Fibroblast of villous mesenchyme (primary cell): ENCODE results near the gene CYLD. TPM values are rescaled to one million over a fixed set of nuclear protein-coding genes. Genes with fewer than 3 reads are reported as not detected.

Experiments
- DNase-seq: peaks from one replicate; pipeline ENCODE4 v3.0.0-alpha.2; 2010; ENCODE audit warnings: low read depth
- H3K4me3 ChIP-seq: 2 replicates; pipeline ENCODE4 v1.5.1; 2011; ENCODE audit warnings: low read depth, mild to moderate bottlenecking, low read length
- total RNA-seq: library from RNA; depleted of rRNA; stranded (reverse); fragments of >200 nt; gene quantifications from 2 replicates; pipeline ENCODE4 v1.2.3, GENCODE V29; 2012
- TF ChIP-seq, protein P1 (sequence below): IDR thresholded peaks from 2 replicates; pipeline ENCODE4 v1.5.1; 2012; ENCODE audit warnings: low read depth, mild to moderate bottlenecking, low read length; ENCODE audit not compliant: insufficient read depth

The CYLD gene
- total RNA-seq, 1 donor, result 67.8 TPM

DNA sequence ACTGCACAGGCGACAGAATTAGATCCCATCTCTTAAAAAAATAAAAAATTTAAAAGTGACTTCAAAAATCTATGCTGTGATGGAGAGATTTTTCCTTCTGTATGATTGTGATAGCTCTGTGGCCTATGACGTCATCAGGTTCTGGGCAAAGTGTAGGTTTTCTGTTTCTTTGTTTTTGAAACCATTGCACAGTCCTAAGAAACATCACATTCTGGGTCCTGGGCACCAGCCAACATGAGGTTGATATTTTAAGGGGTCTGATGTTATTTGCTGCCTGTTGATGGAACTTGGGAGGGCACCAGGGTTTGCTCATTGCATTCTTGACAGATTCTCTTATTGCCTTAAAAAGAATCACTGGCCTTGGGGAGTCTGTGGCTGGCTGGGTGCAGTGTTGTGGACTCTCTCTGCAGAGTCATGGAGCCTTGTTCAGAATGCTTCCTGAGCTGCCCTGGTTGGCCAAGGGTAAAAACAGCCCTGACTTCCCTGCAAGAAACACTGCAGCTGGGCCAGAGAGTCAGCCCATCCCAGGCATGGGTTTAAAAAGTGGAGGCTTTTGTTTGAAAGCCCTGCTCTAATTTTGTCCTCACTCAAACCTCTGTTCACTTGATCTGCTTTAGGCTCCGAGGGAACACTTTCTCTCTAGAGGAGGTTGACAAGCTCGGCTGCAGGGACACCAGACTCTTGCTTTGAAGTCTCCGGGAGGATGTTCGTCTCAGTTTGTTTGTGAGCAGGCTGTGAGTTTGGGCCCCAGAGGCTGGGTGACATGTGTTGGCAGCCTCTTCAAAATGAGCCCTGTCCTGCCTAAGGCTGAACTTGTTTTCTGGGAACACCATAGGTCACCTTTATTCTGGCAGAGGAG, 10.5 kb upstream of the CYLD start:
- no peak for DNase-seq
- no peak overlapping the region for H3K4me3 ChIP-seq
- TF ChIP-seq, protein P1, sequence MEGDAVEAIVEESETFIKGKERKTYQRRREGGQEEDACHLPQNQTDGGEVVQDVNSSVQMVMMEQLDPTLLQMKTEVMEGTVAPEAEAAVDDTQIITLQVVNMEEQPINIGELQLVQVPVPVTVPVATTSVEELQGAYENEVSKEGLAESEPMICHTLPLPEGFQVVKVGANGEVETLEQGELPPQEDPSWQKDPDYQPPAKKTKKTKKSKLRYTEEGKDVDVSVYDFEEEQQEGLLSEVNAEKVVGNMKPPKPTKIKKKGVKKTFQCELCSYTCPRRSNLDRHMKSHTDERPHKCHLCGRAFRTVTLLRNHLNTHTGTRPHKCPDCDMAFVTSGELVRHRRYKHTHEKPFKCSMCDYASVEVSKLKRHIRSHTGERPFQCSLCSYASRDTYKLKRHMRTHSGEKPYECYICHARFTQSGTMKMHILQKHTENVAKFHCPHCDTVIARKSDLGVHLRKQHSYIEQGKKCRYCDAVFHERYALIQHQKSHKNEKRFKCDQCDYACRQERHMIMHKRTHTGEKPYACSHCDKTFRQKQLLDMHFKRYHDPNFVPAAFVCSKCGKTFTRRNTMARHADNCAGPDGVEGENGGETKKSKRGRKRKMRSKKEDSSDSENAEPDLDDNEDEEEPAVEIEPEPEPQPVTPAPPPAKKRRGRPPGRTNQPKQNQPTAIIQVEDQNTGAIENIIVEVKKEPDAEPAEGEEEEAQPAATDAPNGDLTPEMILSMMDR, result no peak

DNA sequence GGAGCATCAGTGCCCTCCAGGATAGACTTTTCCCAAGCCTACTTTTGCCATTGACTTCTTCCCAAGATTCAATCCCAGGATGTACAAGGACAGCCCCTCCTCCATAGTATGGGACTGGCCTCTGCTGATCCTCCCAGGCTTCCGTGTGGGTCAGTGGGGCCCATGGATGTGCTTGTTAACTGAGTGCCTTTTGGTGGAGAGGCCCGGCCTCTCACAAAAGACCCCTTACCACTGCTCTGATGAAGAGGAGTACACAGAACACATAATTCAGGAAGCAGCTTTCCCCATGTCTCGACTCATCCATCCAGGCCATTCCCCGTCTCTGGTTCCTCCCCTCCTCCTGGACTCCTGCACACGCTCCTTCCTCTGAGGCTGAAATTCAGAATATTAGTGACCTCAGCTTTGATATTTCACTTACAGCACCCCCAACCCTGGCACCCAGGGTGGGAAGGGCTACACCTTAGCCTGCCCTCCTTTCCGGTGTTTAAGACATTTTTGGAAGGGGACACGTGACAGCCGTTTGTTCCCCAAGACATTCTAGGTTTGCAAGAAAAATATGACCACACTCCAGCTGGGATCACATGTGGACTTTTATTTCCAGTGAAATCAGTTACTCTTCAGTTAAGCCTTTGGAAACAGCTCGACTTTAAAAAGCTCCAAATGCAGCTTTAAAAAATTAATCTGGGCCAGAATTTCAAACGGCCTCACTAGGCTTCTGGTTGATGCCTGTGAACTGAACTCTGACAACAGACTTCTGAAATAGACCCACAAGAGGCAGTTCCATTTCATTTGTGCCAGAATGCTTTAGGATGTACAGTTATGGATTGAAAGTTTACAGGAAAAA, 9.7 kb upstream of the CYLD start:
- no peak for DNase-seq
- TF ChIP-seq, protein P1, result no peak
- H3K4me3 ChIP-seq, result no peak overlapping the region

DNA sequence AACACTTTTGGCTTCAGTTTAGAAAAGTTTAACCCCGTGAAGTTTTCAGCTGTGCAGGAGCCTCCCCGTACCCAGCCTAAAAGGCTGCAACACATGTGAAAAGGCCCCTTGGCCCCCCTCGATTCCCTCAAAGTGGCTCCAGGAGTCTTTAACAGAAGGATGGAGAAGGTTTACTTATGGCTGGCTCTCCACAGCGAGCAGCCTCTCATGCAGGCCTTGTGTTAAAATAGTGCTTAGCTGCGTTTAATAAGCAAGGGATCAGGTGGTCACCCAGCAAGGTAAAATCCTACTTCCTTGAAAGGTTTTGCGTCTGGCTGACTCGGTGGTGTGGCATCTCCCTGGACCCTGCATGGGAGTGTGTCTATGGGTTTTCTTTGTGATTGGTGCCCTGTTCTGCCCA, 8.4 kb upstream of the CYLD start:
- no peak overlapping the region for H3K4me3 ChIP-seq
- no peak for DNase-seq
- TF ChIP-seq, protein P1, result no peak

DNA sequence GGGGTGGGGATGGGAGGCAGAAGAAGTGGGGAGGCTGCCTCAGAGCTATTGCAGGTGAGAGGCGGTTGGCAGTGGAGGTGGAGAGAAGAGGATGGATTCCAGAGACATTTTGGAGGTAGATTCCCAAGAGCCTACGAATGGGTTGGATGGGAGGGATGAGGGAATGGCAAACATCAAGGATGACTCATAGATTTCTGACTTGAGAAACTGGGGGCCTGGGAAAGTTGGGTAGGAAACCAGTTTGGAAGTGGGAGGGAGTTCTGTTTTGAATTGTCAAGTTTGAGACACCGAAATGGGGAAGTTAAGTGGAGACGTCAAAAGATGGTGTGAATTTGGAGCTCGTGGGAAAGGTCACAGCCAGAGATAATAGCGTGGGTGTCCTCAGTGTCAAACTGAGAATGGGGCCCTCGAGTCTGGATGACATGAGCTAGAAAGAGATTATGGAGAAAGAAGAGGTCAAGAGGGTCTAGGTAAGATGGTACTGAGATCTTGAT, 6.2 kb upstream of the CYLD start:
- no peak for DNase-seq
- H3K4me3 ChIP-seq, result no peak overlapping the region
- TF ChIP-seq, protein P1, result no peak

DNA sequence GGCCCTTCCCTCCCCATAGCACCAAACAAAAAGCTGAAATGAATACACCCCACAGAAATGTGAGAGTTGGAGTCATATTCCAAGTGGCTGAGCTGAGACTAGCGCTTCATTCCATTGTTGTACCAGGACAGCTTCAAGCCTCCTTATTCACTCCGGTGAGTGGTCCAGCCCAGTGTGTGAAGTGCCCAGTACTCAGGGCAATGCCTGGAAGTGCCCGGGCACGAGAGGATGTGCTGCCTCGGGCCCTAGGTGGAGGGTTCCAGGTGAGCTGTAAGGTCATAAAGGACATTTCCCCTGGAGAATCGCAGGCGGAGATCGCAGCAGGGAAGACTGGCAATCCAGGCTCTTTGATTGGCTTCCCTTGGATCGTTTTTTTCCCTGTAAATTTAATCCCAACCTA, 5.4 kb upstream of the CYLD start:
- no peak overlapping the region for H3K4me3 ChIP-seq
- TF ChIP-seq, protein P1, result no peak
- no peak for DNase-seq

DNA sequence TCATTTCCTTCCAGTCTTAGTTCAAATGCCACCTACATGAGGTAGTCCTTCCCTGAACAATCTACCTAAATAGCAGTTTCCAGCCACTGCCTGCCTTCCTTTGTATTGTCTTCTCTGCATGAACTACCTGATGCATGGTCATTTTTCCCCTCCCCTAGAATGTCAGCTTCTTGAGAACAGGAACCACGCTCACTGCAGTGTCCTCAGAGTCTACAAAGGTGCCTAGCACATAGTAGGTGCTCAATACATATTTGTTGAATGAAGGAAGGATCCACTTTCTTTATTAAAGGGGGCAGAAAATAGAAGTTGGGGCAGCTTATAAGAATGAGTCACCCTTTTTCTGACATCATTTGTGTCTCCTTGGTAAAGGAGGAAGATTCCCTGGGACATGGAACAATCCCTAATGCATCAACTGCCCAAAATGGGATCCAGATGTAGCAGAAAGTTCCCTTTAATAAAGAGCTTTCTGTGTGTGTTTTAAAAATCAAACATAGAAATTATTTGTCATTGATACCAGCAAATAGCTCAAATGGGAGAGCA, 4.4 kb upstream of the CYLD start:
- H3K4me3 ChIP-seq, result no peak overlapping the region
- DNase-seq, result no peak
- TF ChIP-seq, protein P1, result no peak
